ENCODE results near the gene TNFRSF12A.

TNFRSF12A gene

GRCh38 chr16:2971985-2972784, 48.0 kb upstream of the TNFRSF12A start (continued):
- TF ChIP-seq ZNF561 (tag by site-specific recombination; IDR thresholded peaks at IDR 0.05; ENCODE audit: borderline replicate concordance) (peak; percentile 68; the same call in 1 of the 2 replicates), ZNF423 (tag by site-specific recombination; IDR thresholded peaks at IDR 0.05) (no peak), ZNF791 (tag by site-specific recombination; IDR thresholded peaks at IDR 0.05) (no peak), BCL11B (tag by site-specific recombination; IDR thresholded peaks at IDR 0.05; ENCODE audit: low read depth) (peak; percentile 73), ZNF629 (tag by site-specific recombination; IDR thresholded peaks at IDR 0.05) (peak; percentile 20; the same call in 1 of the 2 replicates), SP7 (tag by site-specific recombination; IDR thresholded peaks at IDR 0.05) (peak; percentile 7; the same call in 1 of the 2 replicates), KLF1 (tag by site-specific recombination; IDR thresholded peaks at IDR 0.05) (no peak), HIC1 (tag by site-specific recombination; IDR thresholded peaks at IDR 0.05) (peak; percentile 79), PATZ1 (tag by site-specific recombination; IDR thresholded peaks at IDR 0.05) (no peak), KLF17 (tag by site-specific recombination; IDR thresholded peaks at IDR 0.05) (no peak), ZNF830 (tag by site-specific recombination; IDR thresholded peaks at IDR 0.05; ENCODE audit: low read depth) (no peak), ZNF639 (tag by site-specific recombination; IDR thresholded peaks at IDR 0.05) (no peak), ELK4 (IDR thresholded peaks at IDR 0.05; ENCODE audit: borderline replicate concordance, low read depth, low read length) (no peak)

- CTCF ChIA-PET, result no interaction called here
- no peak overlapping the region for H3K4me3 ChIP-seq (ENCODE audit: low read depth, low read length)
- no peaks in the 10 kb centered on the region for H3K9me3 ChIP-seq (ENCODE audit: control insufficient read depth, insufficient read depth, low read depth, low read length)
- H3K36me3 ChIP-seq (ENCODE audit: control insufficient read depth in 2 of 2, insufficient read depth in 1 of 2, low read length in 2 of 2), result peaks cover 0 to 73% of the 10 kb centered on the region in 2 experiments; a peak in 1 of 3 replicates
- POLR2A ChIA-PET, result interaction anchor here (0.6 to 2.5 kb wide), 7 partner anchors 8 to 90 kb away, joined by 3 to 17 read pairs (median 4); partner anchors contain the start of genes FLYWCH2, HCFC1R1 and TNFRSF12A
- peaks cover 9% of the 10 kb centered on the region for H3K4me1 ChIP-seq (ENCODE audit: control insufficient read depth, insufficient read depth, low read length)
- H3K27ac ChIP-seq (ENCODE audit: extremely low read depth, low read depth, low read length), result peak overlapping the region; percentile 45; the same call in 1 of the 2 replicates
- 0 out of 2 replicates have a peak, but pooled peaks have one; percentile 7 for TF ChIP-seq ZNF423 (tag by site-specific recombination; IDR thresholded peaks at IDR 0.05)
- TF ChIP-seq ZBTB11 (tag by site-specific recombination; conservative IDR thresholded peaks at IDR 0.05; ENCODE audit: low read depth), result 0 out of 2 replicates have a peak, but pooled peaks have one; percentile 13
- TF ChIP-seq GLIS1 (tag by site-specific recombination; IDR thresholded peaks at IDR 0.05), result peak; percentile 69
- peak; percentile 52; the same call in 1 of the 2 replicates for TF ChIP-seq ZBTB17 (tag by site-specific recombination; IDR thresholded peaks at IDR 0.05)
- TF ChIP-seq PRDM6 (tag by site-specific recombination; IDR thresholded peaks at IDR 0.05), result no peak
- TF ChIP-seq ZNF837 (tag by site-specific recombination; IDR thresholded peaks at IDR 0.05), result 0 out of 2 replicates have a peak, but pooled peaks have one; percentile 53
- peak; percentile 79 for TF ChIP-seq ZIC2 (tag by site-specific recombination; IDR thresholded peaks at IDR 0.05)
- peak; percentile 36 for TF ChIP-seq OSR2 (tag by site-specific recombination; IDR thresholded peaks at IDR 0.05)
Measured at GRCh38 chr16:2973093-2973492, 47.1 kb upstream of the TNFRSF12A start.
